Measurements from ENCODE around the gene TIMMDC1. TPM values are rescaled to one million over a fixed set of nuclear protein-coding genes. Genes with fewer than 3 reads are reported as not detected.

TIMMDC1 gene
- polyA plus RNA-seq, 1 of the 3 experiments (the other 2 are of a cell fraction), result 128 TPM

DNA sequence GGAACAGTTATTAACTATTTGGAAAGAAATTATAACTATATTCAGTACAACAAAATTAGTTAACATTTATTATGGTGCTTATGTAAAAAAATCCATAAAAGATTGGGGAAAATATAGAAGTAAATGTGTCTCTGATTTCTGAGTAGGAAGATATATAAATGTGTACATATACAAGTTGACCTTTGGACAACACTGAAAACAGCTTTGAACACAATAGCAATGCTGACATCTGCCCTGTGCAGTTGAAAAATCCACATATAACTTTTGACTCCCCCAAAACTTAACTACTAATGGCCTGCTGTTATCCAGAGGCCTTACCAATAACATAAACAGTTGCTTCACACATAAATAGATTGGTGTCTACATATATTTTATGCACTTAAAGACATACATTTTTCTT is 12.3 kb downstream of the TIMMDC1 start:
- H3K4me2 ChIP-seq, result no peak overlapping the region
- TF ChIP-seq TAF1 (IDR thresholded peaks at IDR 0.05; ENCODE audit: borderline replicate concordance, low read depth, low read length) (no peak), GABPA (IDR thresholded peaks at IDR 0.05; ENCODE audit: low read depth) (no peak), EP300 (IDR thresholded peaks at IDR 0.05; ENCODE audit: borderline replicate concordance in 1 of 2, low read depth in 1 of 2, low read length in 1 of 2) (no peak), FOXJ3 (CRISPR knock-in tag; IDR thresholded peaks at IDR 0.05) (no peak), JUND (IDR thresholded peaks at IDR 0.05) (no peak), YY1 (IDR thresholded peaks at IDR 0.05; ENCODE audit: low read depth) (no peak), PBX3 (IDR thresholded peaks at IDR 0.05) (no peak), FOXM1 (IDR thresholded peaks at IDR 0.05; ENCODE audit: low read depth) (no peak), RXRA (IDR thresholded peaks at IDR 0.05; ENCODE audit: borderline replicate concordance, low read depth) (no peak), MEF2A (IDR thresholded peaks at IDR 0.05; ENCODE audit: borderline replicate concordance, low read depth) (no peak), NFIC (IDR thresholded peaks at IDR 0.05; ENCODE audit: borderline replicate concordance) (no peak)
- TF ChIP-seq, protein P1, sequence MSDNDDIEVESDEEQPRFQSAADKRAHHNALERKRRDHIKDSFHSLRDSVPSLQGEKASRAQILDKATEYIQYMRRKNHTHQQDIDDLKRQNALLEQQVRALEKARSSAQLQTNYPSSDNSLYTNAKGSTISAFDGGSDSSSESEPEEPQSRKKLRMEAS (IDR thresholded peaks at IDR 0.05; ENCODE audit: low read depth), result no peak
- TF ChIP-seq, protein P2, sequence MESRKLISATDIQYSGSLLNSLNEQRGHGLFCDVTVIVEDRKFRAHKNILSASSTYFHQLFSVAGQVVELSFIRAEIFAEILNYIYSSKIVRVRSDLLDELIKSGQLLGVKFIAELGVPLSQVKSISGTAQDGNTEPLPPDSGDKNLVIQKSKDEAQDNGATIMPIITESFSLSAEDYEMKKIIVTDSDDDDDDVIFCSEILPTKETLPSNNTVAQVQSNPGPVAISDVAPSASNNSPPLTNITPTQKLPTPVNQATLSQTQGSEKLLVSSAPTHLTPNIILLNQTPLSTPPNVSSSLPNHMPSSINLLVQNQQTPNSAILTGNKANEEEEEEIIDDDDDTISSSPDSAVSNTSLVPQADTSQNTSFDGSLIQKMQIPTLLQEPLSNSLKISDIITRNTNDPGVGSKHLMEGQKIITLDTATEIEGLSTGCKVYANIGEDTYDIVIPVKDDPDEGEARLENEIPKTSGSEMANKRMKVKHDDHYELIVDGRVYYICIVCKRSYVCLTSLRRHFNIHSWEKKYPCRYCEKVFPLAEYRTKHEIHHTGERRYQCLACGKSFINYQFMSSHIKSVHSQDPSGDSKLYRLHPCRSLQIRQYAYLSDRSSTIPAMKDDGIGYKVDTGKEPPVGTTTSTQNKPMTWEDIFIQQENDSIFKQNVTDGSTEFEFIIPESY (IDR thresholded peaks at IDR 0.05; ENCODE audit: borderline replicate concordance, low read depth), result no peak
- TF ChIP-seq, protein P3, sequence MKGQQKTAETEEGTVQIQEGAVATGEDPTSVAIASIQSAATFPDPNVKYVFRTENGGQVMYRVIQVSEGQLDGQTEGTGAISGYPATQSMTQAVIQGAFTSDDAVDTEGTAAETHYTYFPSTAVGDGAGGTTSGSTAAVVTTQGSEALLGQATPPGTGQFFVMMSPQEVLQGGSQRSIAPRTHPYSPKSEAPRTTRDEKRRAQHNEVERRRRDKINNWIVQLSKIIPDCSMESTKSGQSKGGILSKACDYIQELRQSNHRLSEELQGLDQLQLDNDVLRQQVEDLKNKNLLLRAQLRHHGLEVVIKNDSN (IDR thresholded peaks at IDR 0.05; ENCODE audit: borderline replicate concordance, low read depth), result no peak
- TF ChIP-seq, protein P4, sequence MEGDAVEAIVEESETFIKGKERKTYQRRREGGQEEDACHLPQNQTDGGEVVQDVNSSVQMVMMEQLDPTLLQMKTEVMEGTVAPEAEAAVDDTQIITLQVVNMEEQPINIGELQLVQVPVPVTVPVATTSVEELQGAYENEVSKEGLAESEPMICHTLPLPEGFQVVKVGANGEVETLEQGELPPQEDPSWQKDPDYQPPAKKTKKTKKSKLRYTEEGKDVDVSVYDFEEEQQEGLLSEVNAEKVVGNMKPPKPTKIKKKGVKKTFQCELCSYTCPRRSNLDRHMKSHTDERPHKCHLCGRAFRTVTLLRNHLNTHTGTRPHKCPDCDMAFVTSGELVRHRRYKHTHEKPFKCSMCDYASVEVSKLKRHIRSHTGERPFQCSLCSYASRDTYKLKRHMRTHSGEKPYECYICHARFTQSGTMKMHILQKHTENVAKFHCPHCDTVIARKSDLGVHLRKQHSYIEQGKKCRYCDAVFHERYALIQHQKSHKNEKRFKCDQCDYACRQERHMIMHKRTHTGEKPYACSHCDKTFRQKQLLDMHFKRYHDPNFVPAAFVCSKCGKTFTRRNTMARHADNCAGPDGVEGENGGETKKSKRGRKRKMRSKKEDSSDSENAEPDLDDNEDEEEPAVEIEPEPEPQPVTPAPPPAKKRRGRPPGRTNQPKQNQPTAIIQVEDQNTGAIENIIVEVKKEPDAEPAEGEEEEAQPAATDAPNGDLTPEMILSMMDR (IDR thresholded peaks at IDR 0.05), result no peak
- no peaks in the 10 kb centered on the region for H3F3A ChIP-seq (replicated peaks; ENCODE audit: insufficient read depth)
- H3K9me3 ChIP-seq, result no peaks in the 10 kb centered on the region
- DNase-seq, result no peak
- ChIA-PET CTCF (interaction anchor here (0.6 kb wide), 1 partner anchor 9 kb away, joined by 3 read pairs; no protein-coding TSS in a partner anchor), POLR2A (no interaction called here)
- peaks cover 32% of the 10 kb centered on the region; the same call in 1 of the 2 replicates for H3K79me2 ChIP-seq (ENCODE audit: insufficient read depth)
- H3K27ac ChIP-seq (ENCODE audit: low read depth in 2 of 2, low read length in 1 of 2), result no peak overlapping the region
- H3K9ac ChIP-seq, result no peak overlapping the region
- H3K27me3 ChIP-seq (ENCODE audit: insufficient read depth), result no peaks in the 10 kb centered on the region
- H4K20me1 ChIP-seq (ENCODE audit: insufficient read depth), result no peaks in the 10 kb centered on the region
- H3K4me3 ChIP-seq (ENCODE audit: low read depth in 2 of 2, low read length in 1 of 2), result no peak overlapping the region
- no peaks in the 10 kb centered on the region; a peak in 1 of 4 replicates for H3K4me1 ChIP-seq (ENCODE audit: control insufficient read depth in 1 of 2, insufficient read depth in 2 of 2, low read depth in 1 of 2, low read length in 1 of 2)
- peaks cover 71 to 76% of the 10 kb centered on the region in 2 experiments for H3K36me3 ChIP-seq (replicated peaks in 1 of 2; ENCODE audit: control insufficient read depth in 1 of 2, insufficient read depth in 2 of 2, low read length in 1 of 2)
- no peak overlapping the region for H2AFZ ChIP-seq (ENCODE audit: low read depth)
- H3K9me2 ChIP-seq, result no peaks in the 10 kb centered on the region
